ENCODE results near the gene CNTLN.
A peak's percentile ranks its signal among the peaks of the same experiment; 100 is the strongest.
"Not testable (repeated sequence)": the region's sequence is repeated elsewhere in the genome, so short reads cannot be mapped to it uniquely, and the experiment has no call there.

The CNTLN gene

GRCh38 chr9:17433526-17433925 is 298.7 kb downstream of the CNTLN start:
- no peak for DNase-seq

GRCh38 chr9:17436854-17437253 is 302.0 kb downstream of the CNTLN start:
- no peak for DNase-seq

- DNase-seq: no peak
These were observed 303.0 kb downstream of the CNTLN start for GRCh38 chr9:17437813-17438212.

GRCh38 chr9:17445126-17445525 is 310.3 kb downstream of the CNTLN start:
- DNase-seq: not testable (repeated sequence)

GRCh38 chr9:17453751-17454150 is 318.9 kb downstream of the CNTLN start:
- no peak for DNase-seq

- DNase-seq: peak; percentile 61
These were observed 328.1 kb downstream of the CNTLN start for GRCh38 chr9:17462869-17463464.

- DNase-seq: no peak
These were observed 335.4 kb downstream of the CNTLN start for GRCh38 chr9:17470036-17470813.

GRCh38 chr9:17472126-17472525 is 337.3 kb downstream of the CNTLN start:
- DNase-seq: no peak

GRCh38 chr9:17476401-17476800 is 341.6 kb downstream of the CNTLN start:
- no peak for DNase-seq

GRCh38 chr9:17477816-17478215 is 343.0 kb downstream of the CNTLN start:
- no peak for DNase-seq

- DNase-seq: no peak
These were observed 346.1 kb downstream of the CNTLN start for GRCh38 chr9:17480966-17481365.

- DNase-seq: no peak
These were observed 346.7 kb downstream of the CNTLN start for GRCh38 chr9:17481565-17481964.

- no peak for DNase-seq
These were observed 350.1 kb downstream of the CNTLN start for GRCh38 chr9:17484906-17485305.

GRCh38 chr9:17486396-17486795 is 351.6 kb downstream of the CNTLN start:
- no peak for DNase-seq

GRCh38 chr9:17487467-17487866 is 352.6 kb downstream of the CNTLN start:
- DNase-seq: no peak

GRCh38 chr9:17488662-17489061 is 353.8 kb downstream of the CNTLN start:
- no peak for DNase-seq

- no peak for DNase-seq
These were observed 355.3 kb downstream of the CNTLN start for GRCh38 chr9:17490110-17490509.

GRCh38 chr9:17491780-17492179 is 356.9 kb downstream of the CNTLN start:
- no peak for DNase-seq

GRCh38 chr9:17503196-17503595 is 368.4 kb downstream of the CNTLN start:
- no peak for DNase-seq

- DNase-seq: no peak
These were observed 374.3 kb downstream of the CNTLN start for GRCh38 chr9:17509151-17509550.

GRCh38 chr9:17509701-17510100 is 374.9 kb downstream of the CNTLN start:
- no peak for DNase-seq

GRCh38 chr9:17519761-17520160 is 384.9 kb downstream of the CNTLN start:
- no peak for DNase-seq

- no peak for DNase-seq
These were observed 385.6 kb downstream of the CNTLN start for GRCh38 chr9:17520268-17521064.
